AG09309 (cell line): ENCODE measurements around the gene FAM13C.

Experiments
- DNase-seq: peaks from one replicate; pipeline ENCODE4 v3.0.0-alpha.2; 2010; ENCODE audit warnings: low read depth
- H3K4me3 ChIP-seq: 2 replicates; pipeline ENCODE4 v1.5.1; 2011; ENCODE audit warnings: mild to moderate bottlenecking, low read depth, low read length, moderate library complexity; ENCODE audit not compliant: control insufficient read depth
- TF ChIP-seq, protein P1 (sequence below): IDR thresholded peaks from 2 replicates; pipeline ENCODE4 v1.5.1; 2011; ENCODE audit warnings: mild to moderate bottlenecking, low read depth, low read length, inconsistent platforms; ENCODE audit not compliant: insufficient read depth, control insufficient read depth; ENCODE audit errors: missing control alignments

FAM13C gene

DNA sequence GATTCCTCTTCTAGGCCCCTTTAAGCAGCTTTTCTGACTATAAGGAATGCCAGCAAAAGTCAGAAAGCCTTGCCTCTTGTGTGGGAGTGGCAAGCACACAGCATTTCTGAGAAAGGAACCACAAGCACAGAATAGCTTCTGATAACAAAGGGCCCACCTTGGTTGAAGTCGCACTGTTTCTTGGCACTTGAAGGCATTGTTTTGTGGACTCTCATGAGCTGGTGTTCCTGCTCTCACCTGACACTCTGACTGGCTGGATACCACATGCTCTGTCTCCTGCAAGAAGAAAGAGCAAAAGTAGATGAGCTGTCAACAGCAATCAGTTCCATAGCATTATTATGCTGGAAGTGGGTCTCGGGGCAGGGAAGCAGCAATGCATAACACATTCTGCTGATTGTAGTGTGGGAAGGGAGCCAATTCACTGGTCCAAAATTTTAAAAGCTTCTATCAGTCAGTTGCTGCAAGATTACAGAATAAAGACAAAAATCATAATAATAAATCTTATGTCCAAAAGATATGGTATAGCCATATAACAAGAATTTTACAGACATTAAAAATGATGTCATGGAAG is 38.4 kb downstream of the FAM13C start:
- DNase-seq: no peak
- TF ChIP-seq, protein P1, sequence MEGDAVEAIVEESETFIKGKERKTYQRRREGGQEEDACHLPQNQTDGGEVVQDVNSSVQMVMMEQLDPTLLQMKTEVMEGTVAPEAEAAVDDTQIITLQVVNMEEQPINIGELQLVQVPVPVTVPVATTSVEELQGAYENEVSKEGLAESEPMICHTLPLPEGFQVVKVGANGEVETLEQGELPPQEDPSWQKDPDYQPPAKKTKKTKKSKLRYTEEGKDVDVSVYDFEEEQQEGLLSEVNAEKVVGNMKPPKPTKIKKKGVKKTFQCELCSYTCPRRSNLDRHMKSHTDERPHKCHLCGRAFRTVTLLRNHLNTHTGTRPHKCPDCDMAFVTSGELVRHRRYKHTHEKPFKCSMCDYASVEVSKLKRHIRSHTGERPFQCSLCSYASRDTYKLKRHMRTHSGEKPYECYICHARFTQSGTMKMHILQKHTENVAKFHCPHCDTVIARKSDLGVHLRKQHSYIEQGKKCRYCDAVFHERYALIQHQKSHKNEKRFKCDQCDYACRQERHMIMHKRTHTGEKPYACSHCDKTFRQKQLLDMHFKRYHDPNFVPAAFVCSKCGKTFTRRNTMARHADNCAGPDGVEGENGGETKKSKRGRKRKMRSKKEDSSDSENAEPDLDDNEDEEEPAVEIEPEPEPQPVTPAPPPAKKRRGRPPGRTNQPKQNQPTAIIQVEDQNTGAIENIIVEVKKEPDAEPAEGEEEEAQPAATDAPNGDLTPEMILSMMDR: no peak
- no peak overlapping the region for H3K4me3 ChIP-seq

DNA sequence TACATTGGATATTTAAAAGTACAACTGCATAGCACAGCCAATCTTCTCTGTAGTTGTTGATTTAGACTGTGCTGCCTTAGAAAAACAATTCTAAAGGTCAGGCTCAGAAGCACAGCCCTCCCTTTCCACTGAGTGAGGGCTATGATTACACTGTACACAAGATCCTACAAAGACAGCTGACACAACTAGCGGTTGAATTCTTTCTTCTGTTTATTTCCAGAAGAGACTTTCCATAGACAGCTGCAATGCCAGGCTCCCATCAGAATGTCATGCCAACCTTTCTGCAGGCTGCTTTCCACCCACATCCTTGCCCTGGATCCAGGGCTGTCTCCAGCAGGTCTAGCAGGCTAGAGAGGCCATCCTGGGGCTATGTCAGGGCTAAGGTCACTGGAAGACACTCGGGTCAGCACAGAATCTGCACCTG is 39.3 kb downstream of the FAM13C start:
- TF ChIP-seq, protein P1: no peak
- H3K4me3 ChIP-seq: no peak overlapping the region
- DNase-seq: no peak

DNA sequence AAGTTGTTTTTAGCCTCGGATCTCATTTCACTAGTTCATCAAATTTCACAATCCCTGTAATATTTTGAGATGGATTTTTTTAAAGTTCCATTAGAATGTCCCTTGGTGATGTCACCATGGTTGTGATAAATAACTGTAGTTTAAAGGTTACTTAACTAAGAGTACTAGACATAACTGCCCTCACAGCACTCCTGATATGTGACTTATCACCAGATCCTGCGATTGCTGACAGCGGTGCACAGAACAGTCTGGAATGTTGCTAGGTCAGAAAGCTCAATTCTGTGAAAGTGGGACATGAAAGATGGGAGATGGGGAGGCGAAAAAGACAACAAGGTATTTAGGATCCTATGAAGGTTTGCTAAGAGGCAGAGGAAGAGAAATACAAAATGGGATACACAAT is 40.2 kb downstream of the FAM13C start:
- H3K4me3 ChIP-seq: no peak overlapping the region
- TF ChIP-seq, protein P1: no peak
- no peak for DNase-seq

- H3K4me3 ChIP-seq: no peak overlapping the region
- no peak for DNase-seq
- TF ChIP-seq, protein P1: no peak
These were observed 42.0 kb downstream of the FAM13C start for GRCh38 chr10:59320355-59320754.

- TF ChIP-seq, protein P1: no peak
- no peak overlapping the region for H3K4me3 ChIP-seq
- no peak for DNase-seq
These were observed 42.5 kb downstream of the FAM13C start for GRCh38 chr10:59319854-59320253.

DNA sequence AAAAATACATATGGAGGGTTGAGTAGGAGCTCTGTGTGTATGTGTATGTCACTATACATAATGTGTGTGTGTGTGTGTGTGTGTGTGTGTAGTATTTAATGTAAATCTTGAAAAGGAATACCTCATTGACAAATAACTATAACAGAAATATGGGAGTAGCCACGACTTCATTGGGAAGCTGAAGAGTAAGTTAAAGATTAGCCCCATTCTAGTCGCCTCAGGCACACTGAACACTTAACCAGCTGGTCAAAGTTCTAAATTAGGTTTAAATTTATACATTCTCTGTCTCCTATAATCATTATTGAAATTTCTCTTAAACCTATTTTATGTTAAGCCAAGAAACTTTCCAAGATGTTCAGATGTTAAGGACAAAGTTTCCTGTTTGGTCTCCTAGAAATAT is 45.3 kb downstream of the FAM13C start:
- no peak for DNase-seq
- TF ChIP-seq, protein P1: no peak
- no peak overlapping the region for H3K4me3 ChIP-seq

- no peak for DNase-seq
- TF ChIP-seq, protein P1: no peak
These were observed 46.9 kb downstream of the FAM13C start for GRCh38 chr10:59315465-59315864.

More at GRCh38 chr10:59315465-59315864, 46.9 kb downstream of the FAM13C start:
- H3K4me3 ChIP-seq: no peak overlapping the region
